Measurements from ENCODE around the gene BLCAP. TPM values are rescaled to one million over a fixed set of nuclear protein-coding genes. Genes with fewer than 3 reads are reported as not detected.
"Not testable (repeated sequence)": the region's sequence is repeated elsewhere in the genome, so short reads cannot be mapped to it uniquely, and the experiment has no call there.

BLCAP gene
- 32.2 and 48.5 TPM in 2 replicates for total RNA-seq (2012; rRNA removed)

GRCh38 chr20:37527638-37528445, at the start of gene BLCAP:
Gene BLCAP, minus strand, starts transcription at chr20:37527876. Its CDS starts 8,702 bp downstream, at chr20:37519174.
- Histone ChIP-seq H3K9ac (ENCODE audit: low read depth, low read length) (peak within 1 kb of the TSS; percentile 96), H3K36me3 (ENCODE audit: insufficient read depth, low read length) (no peaks in the 10 kb centered on the region), H3K27me3 (ENCODE audit: control insufficient read depth, insufficient read depth, low read length) (no peaks in the 10 kb centered on the region), H3K4me3 (ENCODE audit: low read length) (peak within 1 kb of the TSS; percentile 92), H3K4me2 (ENCODE audit: low read length) (peak within 1 kb of the TSS; percentile 85), H3K4me1 (ENCODE audit: control insufficient read depth, insufficient read depth, low read length) (peaks cover 31% of the 10 kb centered on the region), H3K9me3 (replicated peaks; ENCODE audit: low read length) (no peaks in the 10 kb centered on the region)

DNA sequence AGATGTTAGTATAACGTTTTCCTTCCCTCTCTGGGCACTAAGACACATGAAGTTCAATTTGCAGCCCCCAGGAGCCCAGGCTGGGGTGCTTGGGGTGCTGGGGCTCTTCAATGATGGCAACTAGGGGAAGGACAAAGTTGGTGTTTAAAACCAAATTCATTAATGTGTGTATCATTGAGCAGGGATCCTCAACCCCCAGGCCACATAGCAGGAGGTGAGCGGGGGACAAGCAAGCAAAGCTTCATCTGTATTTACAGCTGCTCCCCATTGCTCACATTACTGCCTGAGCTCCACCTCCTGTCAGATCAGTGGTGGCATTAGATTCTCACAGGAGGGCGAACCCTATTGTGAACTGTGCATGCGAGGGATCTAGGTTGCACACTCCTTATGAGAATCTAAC, 49.8 kb upstream of the BLCAP start:
- H3K36me3 ChIP-seq (ENCODE audit: insufficient read depth, low read length); H3K9ac ChIP-seq (ENCODE audit: low read depth, low read length); H3K4me1 ChIP-seq (ENCODE audit: control insufficient read depth, insufficient read depth, low read length); H3K9me3 ChIP-seq (replicated peaks; ENCODE audit: low read length); H3K4me2 ChIP-seq (ENCODE audit: low read length); H3K4me3 ChIP-seq (ENCODE audit: low read length): not testable (repeated sequence)
- H3K27me3 ChIP-seq (ENCODE audit: control insufficient read depth, insufficient read depth, low read length), result peaks cover 57% of the 10 kb centered on the region

DNA sequence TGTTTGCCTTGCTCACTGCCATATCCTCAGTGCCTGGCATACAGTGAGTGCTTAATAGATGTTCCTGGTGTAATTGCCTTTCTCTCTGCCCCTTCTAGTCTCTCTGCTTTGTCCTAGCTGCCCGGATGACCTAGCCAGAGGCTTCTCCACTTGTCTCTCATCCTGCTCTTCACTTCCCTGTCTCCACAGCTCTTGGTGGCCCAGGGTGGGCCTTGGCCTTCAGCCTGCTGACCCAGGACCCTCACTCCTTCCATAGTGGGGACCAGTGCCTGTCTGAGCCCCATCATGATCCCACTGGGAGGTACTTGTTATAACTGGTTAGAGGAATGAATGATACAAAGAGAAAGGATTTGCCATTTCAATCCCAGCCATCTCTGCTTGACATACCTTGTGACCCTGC, 49.2 kb upstream of the BLCAP start:
- H3K27me3 ChIP-seq (ENCODE audit: control insufficient read depth, insufficient read depth, low read length), result peaks cover 54% of the 10 kb centered on the region
- H3K9me3 ChIP-seq (replicated peaks; ENCODE audit: low read length), result no peaks in the 10 kb centered on the region
- no peak overlapping the region for H3K4me3 ChIP-seq (ENCODE audit: low read length)
- H3K4me1 ChIP-seq (ENCODE audit: control insufficient read depth, insufficient read depth, low read length), result no peaks in the 10 kb centered on the region
- H3K36me3 ChIP-seq (ENCODE audit: insufficient read depth, low read length), result no peaks in the 10 kb centered on the region
- no peak overlapping the region for H3K4me2 ChIP-seq (ENCODE audit: low read length)
- no peak overlapping the region for H3K9ac ChIP-seq (ENCODE audit: low read depth, low read length)

DNA sequence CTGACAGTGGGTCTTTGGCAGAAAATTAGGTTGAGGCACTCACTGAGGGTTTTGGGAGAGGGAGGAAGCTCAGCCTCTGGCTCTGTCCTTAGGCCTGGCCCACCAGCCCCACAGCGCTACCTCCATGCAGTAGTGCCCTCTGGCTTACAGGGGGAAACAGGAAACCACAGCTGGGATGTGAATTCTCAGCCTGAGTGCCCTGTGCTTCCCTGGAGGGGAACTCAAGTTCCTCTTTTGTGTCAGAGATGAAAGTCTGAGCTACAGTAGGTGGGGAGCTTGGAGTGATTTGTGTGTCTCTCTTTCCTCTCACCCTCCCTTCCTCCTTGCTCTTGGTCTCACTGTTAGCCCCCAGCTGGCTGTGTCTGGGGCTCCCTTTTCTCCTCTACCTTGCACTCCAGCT, 48.2 kb upstream of the BLCAP start:
- Histone ChIP-seq H3K36me3 (ENCODE audit: insufficient read depth, low read length) (no peaks in the 10 kb centered on the region), H3K4me2 (ENCODE audit: low read length) (no peak overlapping the region), H3K9ac (ENCODE audit: low read depth, low read length) (no peak overlapping the region), H3K4me3 (ENCODE audit: low read length) (no peak overlapping the region), H3K4me1 (ENCODE audit: control insufficient read depth, insufficient read depth, low read length) (no peaks in the 10 kb centered on the region), H3K27me3 (ENCODE audit: control insufficient read depth, insufficient read depth, low read length) (peaks cover 54% of the 10 kb centered on the region), H3K9me3 (replicated peaks; ENCODE audit: low read length) (no peaks in the 10 kb centered on the region)

DNA sequence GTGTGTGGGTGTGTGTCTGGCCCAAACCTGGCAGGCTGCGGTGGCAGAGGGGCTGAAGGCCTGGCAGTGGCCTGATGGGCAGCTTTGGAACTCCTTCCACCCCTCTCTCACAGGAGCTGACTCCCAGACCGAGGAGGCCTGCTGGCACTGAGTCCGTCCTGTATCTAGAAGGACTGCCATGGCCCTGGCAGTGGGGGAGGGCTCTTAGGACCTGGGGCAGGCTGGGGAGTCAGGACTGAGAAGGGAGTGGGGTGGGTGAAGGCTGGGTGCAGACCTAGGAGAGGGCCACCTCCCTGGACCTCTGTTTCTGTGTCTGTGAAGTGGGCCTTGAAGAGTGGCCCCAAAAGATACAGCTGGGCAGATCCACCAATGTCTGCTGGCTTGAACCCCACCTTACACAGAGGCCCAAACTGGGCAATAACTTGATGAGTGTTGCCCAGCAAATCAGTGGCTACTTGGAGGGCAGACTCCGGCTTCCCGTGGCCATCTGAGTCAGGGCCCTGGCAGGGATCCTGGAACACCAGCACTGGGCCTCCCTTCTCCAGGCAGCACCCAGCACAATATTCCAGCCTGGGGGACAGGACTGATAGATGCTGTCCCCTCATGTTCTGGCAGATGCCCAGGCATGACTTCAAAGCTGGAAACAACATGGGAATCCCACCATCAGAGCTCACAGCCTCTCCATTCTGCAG, 46.7 kb upstream of the BLCAP start:
- H3K36me3 ChIP-seq (ENCODE audit: insufficient read depth, low read length), result no peaks in the 10 kb centered on the region

GRCh38 chr20:37573626-37574198, 46.0 kb upstream of the BLCAP start:
- no peaks in the 10 kb centered on the region for H3K9me3 ChIP-seq (replicated peaks; ENCODE audit: low read length)
- H3K4me2 ChIP-seq (ENCODE audit: low read length), result no peak overlapping the region
- H3K4me3 ChIP-seq (ENCODE audit: low read length), result no peak overlapping the region
- H3K4me1 ChIP-seq (ENCODE audit: control insufficient read depth, insufficient read depth, low read length), result no peaks in the 10 kb centered on the region
- no peaks in the 10 kb centered on the region for H3K36me3 ChIP-seq (ENCODE audit: insufficient read depth, low read length)
- H3K9ac ChIP-seq (ENCODE audit: low read depth, low read length), result no peak overlapping the region
- peaks cover 52% of the 10 kb centered on the region for H3K27me3 ChIP-seq (ENCODE audit: control insufficient read depth, insufficient read depth, low read length)

More for the DNA sequence above, 46.7 kb upstream of the BLCAP start:
- H3K4me2 ChIP-seq (ENCODE audit: low read length), result no peak overlapping the region
- no peak overlapping the region for H3K9ac ChIP-seq (ENCODE audit: low read depth, low read length)
- no peak overlapping the region for H3K4me3 ChIP-seq (ENCODE audit: low read length)
- peaks cover 55% of the 10 kb centered on the region for H3K27me3 ChIP-seq (ENCODE audit: control insufficient read depth, insufficient read depth, low read length)
- H3K4me1 ChIP-seq (ENCODE audit: control insufficient read depth, insufficient read depth, low read length), result no peaks in the 10 kb centered on the region
- H3K9me3 ChIP-seq (replicated peaks; ENCODE audit: low read length), result no peaks in the 10 kb centered on the region

GRCh38 chr20:37571033-37571432, 43.4 kb upstream of the BLCAP start:
- peaks cover 46% of the 10 kb centered on the region for H3K27me3 ChIP-seq (ENCODE audit: control insufficient read depth, insufficient read depth, low read length)

DNA sequence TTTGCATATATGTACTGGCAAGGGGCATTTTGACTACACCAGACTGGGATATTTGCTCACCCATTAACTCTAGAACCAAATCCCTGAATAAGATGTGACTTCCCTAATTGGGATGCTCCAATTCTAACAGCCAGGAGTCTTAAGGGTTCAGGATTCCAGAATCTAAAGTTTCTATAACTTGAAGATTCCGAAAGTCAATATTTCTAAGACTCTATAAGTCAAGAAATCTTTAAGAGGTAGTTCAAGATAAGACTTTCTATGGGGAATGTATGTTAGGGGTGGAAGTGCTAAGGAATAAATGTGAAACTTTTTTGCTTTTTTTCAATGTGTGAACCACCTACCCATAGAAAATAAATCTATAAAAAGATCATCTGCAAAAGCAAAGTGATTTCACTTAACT, 42.7 kb upstream of the BLCAP start:
- Histone ChIP-seq H3K27me3 (ENCODE audit: control insufficient read depth, insufficient read depth, low read length) (peaks cover 46% of the 10 kb centered on the region), H3K36me3 (ENCODE audit: insufficient read depth, low read length) (no peaks in the 10 kb centered on the region), H3K4me1 (ENCODE audit: control insufficient read depth, insufficient read depth, low read length) (peaks cover 6% of the 10 kb centered on the region), H3K9ac (ENCODE audit: low read depth, low read length) (no peak overlapping the region), H3K4me3 (ENCODE audit: low read length) (no peak overlapping the region), H3K9me3 (replicated peaks; ENCODE audit: low read length) (no peaks in the 10 kb centered on the region), H3K4me2 (ENCODE audit: low read length) (no peak overlapping the region)

More at GRCh38 chr20:37571033-37571432, 43.4 kb upstream of the BLCAP start:
- H3K4me1 ChIP-seq (ENCODE audit: control insufficient read depth, insufficient read depth, low read length), result peaks cover 3% of the 10 kb centered on the region
- no peaks in the 10 kb centered on the region for H3K36me3 ChIP-seq (ENCODE audit: insufficient read depth, low read length)
- H3K4me2 ChIP-seq (ENCODE audit: low read length), result no peak overlapping the region
- no peak overlapping the region for H3K4me3 ChIP-seq (ENCODE audit: low read length)
- H3K9me3 ChIP-seq (replicated peaks; ENCODE audit: low read length), result no peaks in the 10 kb centered on the region
- no peak overlapping the region for H3K9ac ChIP-seq (ENCODE audit: low read depth, low read length)

- Histone ChIP-seq H3K9me3 (replicated peaks; ENCODE audit: low read length) (no peaks in the 10 kb centered on the region), H3K4me3 (ENCODE audit: low read length) (no peak overlapping the region), H3K27me3 (ENCODE audit: control insufficient read depth, insufficient read depth, low read length) (peaks cover 47% of the 10 kb centered on the region), H3K4me2 (ENCODE audit: low read length) (no peak overlapping the region), H3K4me1 (ENCODE audit: control insufficient read depth, insufficient read depth, low read length) (peaks cover 18% of the 10 kb centered on the region), H3K36me3 (ENCODE audit: insufficient read depth, low read length) (no peaks in the 10 kb centered on the region), H3K9ac (ENCODE audit: low read depth, low read length) (no peak overlapping the region)
Observed at GRCh38 chr20:37567671-37568588, 40.3 kb upstream of the BLCAP start.

- Histone ChIP-seq H3K9me3 (replicated peaks; ENCODE audit: low read length) (no peaks in the 10 kb centered on the region), H3K9ac (ENCODE audit: low read depth, low read length) (no peak overlapping the region), H3K27me3 (ENCODE audit: control insufficient read depth, insufficient read depth, low read length) (peaks cover 51% of the 10 kb centered on the region), H3K36me3 (ENCODE audit: insufficient read depth, low read length) (no peaks in the 10 kb centered on the region), H3K4me1 (ENCODE audit: control insufficient read depth, insufficient read depth, low read length) (peaks cover 18% of the 10 kb centered on the region), H3K4me2 (ENCODE audit: low read length) (no peak overlapping the region), H3K4me3 (ENCODE audit: low read length) (no peak overlapping the region)
Observed at GRCh38 chr20:37567331-37567665, 39.6 kb upstream of the BLCAP start.

Data from skeletal muscle satellite cell (primary cell).